Measurements from ENCODE around the gene MTM1.

The MTM1 gene

DNA sequence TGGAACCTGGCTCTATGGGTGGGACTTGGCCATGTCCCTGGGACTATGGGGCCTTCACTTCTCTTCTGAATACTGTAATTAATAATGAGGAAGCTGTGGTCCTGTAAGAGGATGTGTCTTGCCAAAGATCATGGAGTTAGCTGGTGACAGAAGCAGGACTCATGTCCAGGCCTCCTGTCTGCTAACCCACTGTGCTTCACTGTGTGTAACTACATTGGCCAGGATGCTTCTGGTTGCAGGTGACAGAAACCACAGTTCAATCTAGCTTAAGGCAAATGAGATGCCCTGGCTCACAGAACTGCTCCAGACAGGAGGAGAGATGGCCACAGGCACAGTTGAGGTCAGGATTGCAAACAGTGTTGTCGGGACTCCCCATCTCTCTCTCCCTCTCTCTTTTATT, 127.9 kb downstream of the MTM1 start:
- H3K9ac ChIP-seq (ENCODE audit: low read length in 5 of 5), result no peak overlapping the region
- H3K9me3 ChIP-seq (ENCODE audit: control insufficient read depth in 5 of 5, low read length in 5 of 5), result no peaks in the 10 kb centered on the region
- no peaks in the 10 kb centered on the region for H3K36me3 ChIP-seq (ENCODE audit: control insufficient read depth in 5 of 5, insufficient read depth in 5 of 5, low read length in 5 of 5)
- peaks cover 0 to 21% (median 11%) of the 10 kb centered on the region in 5 donors for H3K4me1 ChIP-seq (ENCODE audit: control insufficient read depth in 5 of 5, insufficient read depth in 5 of 5, low read length in 5 of 5)
- no peak overlapping the region for H3K27ac ChIP-seq (ENCODE audit: low read depth, low read length)
- H3K4me3 ChIP-seq (ENCODE audit: low read depth in 1 of 5, low read length in 5 of 5), result no peak overlapping the region
- H3K27me3 ChIP-seq (ENCODE audit: control insufficient read depth in 5 of 5, insufficient read depth in 4 of 5, low read length in 5 of 5), result peaks cover 0 to 7% (median 0%) of the 10 kb centered on the region in 5 donors

DNA sequence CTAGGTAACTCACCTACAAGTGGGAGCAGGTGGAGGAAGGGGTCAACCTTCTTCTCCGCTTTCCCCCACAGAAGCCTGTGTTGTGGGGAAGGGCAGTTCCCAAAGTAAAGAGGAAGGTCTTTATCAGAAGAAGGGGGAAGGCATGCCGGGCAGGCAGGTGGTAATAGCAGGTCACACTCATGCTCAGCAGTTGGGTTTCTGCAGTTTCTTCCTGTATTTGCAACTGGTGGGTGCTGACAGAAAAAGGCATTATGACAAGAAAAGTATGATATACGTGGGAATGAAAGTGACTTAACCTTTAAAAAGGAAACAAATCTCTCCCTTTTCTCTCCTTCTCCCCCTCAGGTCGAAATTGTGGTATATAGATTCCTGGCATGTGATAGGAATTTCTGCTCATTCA, 128.4 kb downstream of the MTM1 start:
- Histone ChIP-seq H3K9me3 (ENCODE audit: control insufficient read depth in 5 of 5, low read length in 5 of 5) (no peaks in the 10 kb centered on the region), H3K4me3 (ENCODE audit: low read depth in 1 of 5, low read length in 5 of 5) (no peak overlapping the region), H3K27ac (ENCODE audit: low read depth, low read length) (no peak overlapping the region), H3K9ac (ENCODE audit: low read length in 5 of 5) (no peak overlapping the region), H3K27me3 (ENCODE audit: control insufficient read depth in 5 of 5, insufficient read depth in 4 of 5, low read length in 5 of 5) (peaks cover 0 to 7% (median 0%) of the 10 kb centered on the region in 5 donors), H3K4me1 (ENCODE audit: control insufficient read depth in 5 of 5, insufficient read depth in 5 of 5, low read length in 5 of 5) (peaks cover 0 to 21% (median 11%) of the 10 kb centered on the region in 5 donors), H3K36me3 (ENCODE audit: control insufficient read depth in 5 of 5, insufficient read depth in 5 of 5, low read length in 5 of 5) (no peaks in the 10 kb centered on the region)

GRCh38 chrX:150697641-150698040, 129.2 kb downstream of the MTM1 start:
- H3K4me3 ChIP-seq (ENCODE audit: low read depth in 1 of 5, low read length in 5 of 5), result no peak overlapping the region
- H3K9ac ChIP-seq (ENCODE audit: low read length in 5 of 5), result no peak overlapping the region

GRCh38 chrX:150698981-150699380, 130.6 kb downstream of the MTM1 start:
- H3K4me1 ChIP-seq (ENCODE audit: control insufficient read depth in 5 of 5, insufficient read depth in 5 of 5, low read length in 5 of 5), result peaks cover 0 to 13% (median 5%) of the 10 kb centered on the region in 5 donors
- H3K9ac ChIP-seq (ENCODE audit: low read length in 5 of 5), result no peak overlapping the region
- H3K27me3 ChIP-seq (ENCODE audit: control insufficient read depth in 5 of 5, insufficient read depth in 4 of 5, low read length in 5 of 5), result peaks cover 0 to 7% (median 0%) of the 10 kb centered on the region in 5 donors
- H3K36me3 ChIP-seq (ENCODE audit: control insufficient read depth in 5 of 5, insufficient read depth in 5 of 5, low read length in 5 of 5), result peaks cover 0 to 5% (median 0%) of the 10 kb centered on the region in 5 donors
- H3K4me3 ChIP-seq (ENCODE audit: low read depth in 1 of 5, low read length in 5 of 5), result no peak overlapping the region
- no peak overlapping the region for H3K27ac ChIP-seq (ENCODE audit: low read depth, low read length)
- no peaks in the 10 kb centered on the region for H3K9me3 ChIP-seq (ENCODE audit: control insufficient read depth in 5 of 5, low read length in 5 of 5)

More at GRCh38 chrX:150697641-150698040, 129.2 kb downstream of the MTM1 start:
- Histone ChIP-seq H3K4me1 (ENCODE audit: control insufficient read depth in 5 of 5, insufficient read depth in 5 of 5, low read length in 5 of 5) (peaks cover 0 to 16% (median 5%) of the 10 kb centered on the region in 5 donors), H3K27ac (ENCODE audit: low read depth, low read length) (no peak overlapping the region), H3K9me3 (ENCODE audit: control insufficient read depth in 5 of 5, low read length in 5 of 5) (no peaks in the 10 kb centered on the region), H3K27me3 (ENCODE audit: control insufficient read depth in 5 of 5, insufficient read depth in 4 of 5, low read length in 5 of 5) (peaks cover 0 to 7% (median 0%) of the 10 kb centered on the region in 5 donors), H3K36me3 (ENCODE audit: control insufficient read depth in 5 of 5, insufficient read depth in 5 of 5, low read length in 5 of 5) (no peaks in the 10 kb centered on the region)

- Histone ChIP-seq H3K9me3 (ENCODE audit: control insufficient read depth in 5 of 5, low read length in 5 of 5) (no peaks in the 10 kb centered on the region), H3K36me3 (ENCODE audit: control insufficient read depth in 5 of 5, insufficient read depth in 5 of 5, low read length in 5 of 5) (peaks cover 0 to 5% (median 0%) of the 10 kb centered on the region in 5 donors), H3K4me3 (ENCODE audit: low read depth in 1 of 5, low read length in 5 of 5) (no peak overlapping the region), H3K9ac (ENCODE audit: low read length in 5 of 5) (no peak overlapping the region), H3K27ac (ENCODE audit: low read depth, low read length) (no peak overlapping the region), H3K4me1 (ENCODE audit: control insufficient read depth in 5 of 5, insufficient read depth in 5 of 5, low read length in 5 of 5) (peaks cover 0 to 3% (median 0%) of the 10 kb centered on the region in 5 donors), H3K27me3 (ENCODE audit: control insufficient read depth in 5 of 5, insufficient read depth in 4 of 5, low read length in 5 of 5) (peaks cover 0 to 7% (median 0%) of the 10 kb centered on the region in 5 donors)
Observed at GRCh38 chrX:150700107-150700506, 131.7 kb downstream of the MTM1 start.

DNA sequence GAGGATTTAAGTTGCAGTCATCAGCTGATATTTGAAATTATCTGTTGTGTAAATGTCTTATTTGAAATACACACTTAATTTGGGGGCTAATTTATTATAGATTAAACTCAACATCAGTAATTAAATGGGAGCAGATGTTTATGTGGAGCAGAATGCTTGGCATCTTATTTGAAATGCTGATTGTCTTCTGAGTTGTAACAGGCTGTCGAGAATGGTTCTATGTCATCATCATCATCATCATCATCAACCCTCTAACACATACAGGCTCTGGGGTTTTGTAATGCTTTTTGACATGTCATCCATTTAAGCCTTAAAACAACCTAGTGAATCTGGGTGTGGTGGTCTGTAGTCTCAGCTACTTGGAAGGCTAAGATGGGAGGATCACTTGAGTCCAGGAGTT, 133.0 kb downstream of the MTM1 start:
- Histone ChIP-seq H3K9me3 (ENCODE audit: control insufficient read depth in 5 of 5, low read length in 5 of 5) (no peaks in the 10 kb centered on the region), H3K4me3 (ENCODE audit: low read depth in 1 of 5, low read length in 5 of 5) (no peak overlapping the region), H3K36me3 (ENCODE audit: control insufficient read depth in 5 of 5, insufficient read depth in 5 of 5, low read length in 5 of 5) (peaks cover 0 to 5% (median 0%) of the 10 kb centered on the region in 5 donors), H3K4me1 (ENCODE audit: control insufficient read depth in 5 of 5, insufficient read depth in 5 of 5, low read length in 5 of 5) (no peaks in the 10 kb centered on the region), H3K27me3 (ENCODE audit: control insufficient read depth in 5 of 5, insufficient read depth in 4 of 5, low read length in 5 of 5) (peaks cover 0 to 7% (median 0%) of the 10 kb centered on the region in 5 donors), H3K27ac (ENCODE audit: low read depth, low read length) (no peak overlapping the region), H3K9ac (ENCODE audit: low read length in 5 of 5) (no peak overlapping the region)

GRCh38 chrX:150702966-150703694, 134.7 kb downstream of the MTM1 start:
- Histone ChIP-seq H3K27ac (ENCODE audit: low read depth, low read length) (no peak overlapping the region), H3K9ac (ENCODE audit: low read length in 5 of 5) (no peak overlapping the region)

DNA sequence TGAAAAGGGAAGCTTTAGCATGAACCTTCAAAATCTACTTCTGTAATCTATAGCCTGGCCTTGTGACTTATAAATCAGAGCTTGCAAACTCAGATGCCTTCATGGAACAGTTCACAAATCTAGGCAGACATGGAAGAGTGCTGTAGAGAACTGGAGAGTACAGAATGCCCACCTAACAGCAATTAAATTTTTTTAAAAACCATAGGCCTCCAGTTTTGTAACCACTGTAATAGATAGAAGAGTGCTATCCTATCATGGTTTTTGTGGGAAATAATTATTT, 135.2 kb downstream of the MTM1 start:
- peaks cover 0 to 5% (median 0%) of the 10 kb centered on the region in 5 donors for H3K27me3 ChIP-seq (ENCODE audit: control insufficient read depth in 5 of 5, insufficient read depth in 4 of 5, low read length in 5 of 5)
- H3K36me3 ChIP-seq (ENCODE audit: control insufficient read depth in 5 of 5, insufficient read depth in 5 of 5, low read length in 5 of 5), result peaks cover 0 to 5% (median 0%) of the 10 kb centered on the region in 5 donors
- H3K4me1 ChIP-seq (ENCODE audit: control insufficient read depth in 5 of 5, insufficient read depth in 5 of 5, low read length in 5 of 5), result no peaks in the 10 kb centered on the region
- H3K9ac ChIP-seq (ENCODE audit: low read length in 5 of 5), result no peak overlapping the region
- H3K9me3 ChIP-seq (ENCODE audit: control insufficient read depth in 5 of 5, low read length in 5 of 5), result no peaks in the 10 kb centered on the region
- H3K4me3 ChIP-seq (ENCODE audit: low read depth in 1 of 5, low read length in 5 of 5), result no peak overlapping the region
- no peak overlapping the region for H3K27ac ChIP-seq (ENCODE audit: low read depth, low read length)

More at GRCh38 chrX:150702966-150703694, 134.7 kb downstream of the MTM1 start:
- peaks cover 0 to 5% (median 0%) of the 10 kb centered on the region in 5 donors for H3K36me3 ChIP-seq (ENCODE audit: control insufficient read depth in 5 of 5, insufficient read depth in 5 of 5, low read length in 5 of 5)
- H3K4me1 ChIP-seq (ENCODE audit: control insufficient read depth in 5 of 5, insufficient read depth in 5 of 5, low read length in 5 of 5), result no peaks in the 10 kb centered on the region
- H3K9me3 ChIP-seq (ENCODE audit: control insufficient read depth in 5 of 5, low read length in 5 of 5), result no peaks in the 10 kb centered on the region
- H3K4me3 ChIP-seq (ENCODE audit: low read depth in 1 of 5, low read length in 5 of 5), result no peak overlapping the region
- peaks cover 0 to 5% (median 0%) of the 10 kb centered on the region in 5 donors for H3K27me3 ChIP-seq (ENCODE audit: control insufficient read depth in 5 of 5, insufficient read depth in 4 of 5, low read length in 5 of 5)

GRCh38 chrX:150704030-150704613, 135.7 kb downstream of the MTM1 start:
- Histone ChIP-seq H3K9ac (ENCODE audit: low read length in 5 of 5) (no peak overlapping the region), H3K9me3 (ENCODE audit: control insufficient read depth in 5 of 5, low read length in 5 of 5) (no peaks in the 10 kb centered on the region), H3K4me1 (ENCODE audit: control insufficient read depth in 5 of 5, insufficient read depth in 5 of 5, low read length in 5 of 5) (no peaks in the 10 kb centered on the region), H3K27me3 (ENCODE audit: control insufficient read depth in 5 of 5, insufficient read depth in 4 of 5, low read length in 5 of 5) (peaks cover 0 to 5% (median 0%) of the 10 kb centered on the region in 5 donors), H3K27ac (ENCODE audit: low read depth, low read length) (no peak overlapping the region), H3K36me3 (ENCODE audit: control insufficient read depth in 5 of 5, insufficient read depth in 5 of 5, low read length in 5 of 5) (peaks cover 0 to 5% (median 0%) of the 10 kb centered on the region in 5 donors), H3K4me3 (ENCODE audit: low read depth in 1 of 5, low read length in 5 of 5) (no peak overlapping the region)

DNA sequence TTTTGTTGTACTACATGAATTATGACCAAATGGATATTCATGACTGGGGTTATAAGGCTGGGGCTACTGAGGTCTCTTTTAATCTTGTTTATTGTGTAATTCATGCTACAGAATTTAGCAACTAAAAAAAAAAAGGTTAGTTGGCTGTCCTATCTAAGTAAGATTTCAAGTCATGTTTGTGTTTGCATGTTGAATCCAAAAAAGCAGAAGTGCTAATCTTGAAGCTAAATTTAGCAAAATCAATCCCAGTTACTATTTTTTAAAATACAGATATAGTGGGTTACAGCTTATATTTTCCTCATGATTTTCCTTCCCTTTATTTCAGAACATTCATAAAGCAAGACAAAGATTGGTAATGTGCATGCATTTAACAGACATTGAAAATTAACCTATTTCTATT, 144.2 kb downstream of the MTM1 start:
- H3K27ac ChIP-seq (ENCODE audit: low read depth, low read length), result no peak overlapping the region
- H3K4me3 ChIP-seq (ENCODE audit: low read depth in 1 of 5, low read length in 5 of 5), result no peak overlapping the region
- no peaks in the 10 kb centered on the region for H3K9me3 ChIP-seq (ENCODE audit: control insufficient read depth in 5 of 5, low read length in 5 of 5)
- no peak overlapping the region for H3K9ac ChIP-seq (ENCODE audit: low read length in 5 of 5)
- H3K4me1 ChIP-seq (ENCODE audit: control insufficient read depth in 5 of 5, insufficient read depth in 5 of 5, low read length in 5 of 5), result peaks cover 0 to 6% (median 3%) of the 10 kb centered on the region in 5 donors
- H3K27me3 ChIP-seq (ENCODE audit: control insufficient read depth in 5 of 5, insufficient read depth in 4 of 5, low read length in 5 of 5), result peaks cover 0 to 3% (median 2%) of the 10 kb centered on the region in 5 donors
- H3K36me3 ChIP-seq (ENCODE audit: control insufficient read depth in 5 of 5, insufficient read depth in 5 of 5, low read length in 5 of 5), result no peaks in the 10 kb centered on the region

Data from subcutaneous abdominal adipose tissue (tissue), 5 donors.